Esophagus squamous epithelium (tissue), 5 donors: ENCODE results near the gene MANSC1. TPM values are rescaled to one million over a fixed set of nuclear protein-coding genes. Genes with fewer than 3 reads are reported as not detected.

Experiments used
- DNase-seq: peaks from one replicate; lab custom pipeline; 2025; lab: John Stamatoyannopoulos, UW
- H3K27ac ChIP-seq, 4 donors: fragments of 200-600 bp; sonication (generic); one replicate each; pipeline ENCODE4 v1.5.1; 2016 to 2019; ENCODE audit warnings: mild to moderate bottlenecking in 1 of 4
- H3K27me3 ChIP-seq, 4 donors: fragments of 200-600 bp; sonication (generic); 1 replicate in 3 of 4; 2 replicates in 1 of 4; pipeline versions ENCODE4 v1.5.1 to v1.6.0; 2017 to 2021; ENCODE audit warnings: antibody characterized with exemption in 1 of 4
- H3K36me3 ChIP-seq, 3 donors: fragments of 200-600 bp; sonication (generic); one replicate each; pipeline ENCODE4 v1.5.1; 2016 to 2019
- H3K4me1 ChIP-seq, 3 donors: fragments of 200-600 bp; sonication (generic); one replicate each; pipeline ENCODE4 v1.5.1; 2017 to 2019
- H3K4me3 ChIP-seq, 4 donors: fragments of 200-600 bp; sonication (generic); 1 replicate in 3 of 4; 2 replicates in 1 of 4; pipeline ENCODE4 v1.5.1; 2016 to 2019; ENCODE audit warnings: mild to moderate bottlenecking in 2 of 4, moderate library complexity in 1 of 4
- H3K9me3 ChIP-seq, 3 donors: fragments of 200-600 bp; sonication (generic); one replicate each; pipeline ENCODE4 v1.5.1; 2016 to 2019
- CTCF ChIP-seq, 6 experiments: fragments of 450-650 bp in 4 of 6; fragments of 200-600 bp in 2 of 6; sonication (generic) in 2 of 6; IDR thresholded peaks; one replicate each; pipeline ENCODE4 v1.5.1; 2016 to 2019; ENCODE audit warnings: antibody characterized with exemption in 6 of 6, mild to moderate bottlenecking in 4 of 6, moderate library complexity in 4 of 6
- POLR2A ChIP-seq, 4 donors: fragments of 450-650 bp; IDR thresholded peaks; one replicate each; pipeline ENCODE4 v1.6.1; 2017; ENCODE audit warnings: antibody characterized with exemption in 4 of 4, mild to moderate bottlenecking in 4 of 4, moderate library complexity in 3 of 4
- WGBS, 2 donors: methylation state at CpG; one replicate each; pipeline ENCODE4 v1.1.5; 2018; 5-methylcytosine and 5-hydroxymethylcytosine counted together
- intact Hi-C: fragments of 100-400 bp; cut with DNase I; formaldehyde crosslinking; loops from one replicate; pipeline ENCODE4 v1.15.0; 2022
- small RNA-seq, 4 donors: library from RNA; depleted of rRNA; stranded (forward); fragments of <200 nt; gene quantifications; one replicate each; pipeline ENCODE3, GENCODE V24; 2016
- total RNA-seq, 4 donors: library from RNA; depleted of rRNA; stranded (reverse); fragments of >200 nt; gene quantifications; one replicate each; pipeline ENCODE4 v1.1.0, GENCODE V29; 2016
- donor health status: DM: yes; HTN: yes; CAD: no.

The MANSC1 gene
- total RNA-seq, 4 donors from 2014 or later, result 22.5 to 59.0 (median 47.7) TPM

GRCh38 chr12:12282761-12283425 is 67.1 kb downstream of the MANSC1 start:
- intact Hi-C loops, result no loop called here
- no peak for DNase-seq
- Histone ChIP-seq H3K27me3 (peaks cover 0 to 49% (median 0%) of the 10 kb centered on the region in 4 donors), H3K27ac (no peak overlapping the region), H3K4me1 (peaks cover 0 to 24% (median 12%) of the 10 kb centered on the region in 3 donors), H3K36me3 (no peaks in the 10 kb centered on the region), H3K9me3 (no peaks in the 10 kb centered on the region), H3K4me3 (no peak overlapping the region)
- TF ChIP-seq CTCF (IDR thresholded peaks at IDR 0.05) (no peak), POLR2A (IDR thresholded peaks at IDR 0.05) (no peak)
- 18 to 24% methylated on average over 7 of the region's 7 CpGs for WGBS, 2 donors

- TF ChIP-seq POLR2A (IDR thresholded peaks at IDR 0.05), result no peak
- TF ChIP-seq CTCF (IDR thresholded peaks at IDR 0.05), result no peak
- H3K27me3 ChIP-seq, result peaks cover 0 to 45% (median 0%) of the 10 kb centered on the region in 4 donors
- peaks cover 0 to 24% (median 12%) of the 10 kb centered on the region in 3 donors for H3K4me1 ChIP-seq
- H3K9me3 ChIP-seq, result no peaks in the 10 kb centered on the region
- 46 to 58% methylated on average over 3 of the region's 3 CpGs for WGBS, 2 donors
- DNase-seq, result no peak
- H3K4me3 ChIP-seq, result no peak overlapping the region
- intact Hi-C loops, result no loop called here
- H3K36me3 ChIP-seq, result no peaks in the 10 kb centered on the region
- H3K27ac ChIP-seq, result no peak overlapping the region
Observed at GRCh38 chr12:12282202-12282601, 67.8 kb downstream of the MANSC1 start.

- Histone ChIP-seq H3K27ac (no peak overlapping the region), H3K4me1 (peaks cover 0 to 24% (median 12%) of the 10 kb centered on the region in 3 donors), H3K27me3 (peaks cover 0 to 43% (median 0%) of the 10 kb centered on the region in 4 donors), H3K36me3 (no peaks in the 10 kb centered on the region), H3K9me3 (no peaks in the 10 kb centered on the region), H3K4me3 (no peak overlapping the region)
- DNase-seq, result no peak
- intact Hi-C loops, result no loop called here
- TF ChIP-seq POLR2A (IDR thresholded peaks at IDR 0.05) (no peak), CTCF (IDR thresholded peaks at IDR 0.05) (no peak)
- 89% methylated on average over 1 of the region's 1 CpG; no CpG with 5 or more reads in 1 of the 2 donors for WGBS, 2 donors
Observed at GRCh38 chr12:12281134-12281533, 68.9 kb downstream of the MANSC1 start.

- intact Hi-C loops, result no loop called here
- Histone ChIP-seq H3K27ac (no peak overlapping the region), H3K36me3 (no peaks in the 10 kb centered on the region), H3K9me3 (no peaks in the 10 kb centered on the region), H3K4me3 (no peak overlapping the region), H3K27me3 (peaks cover 0 to 40% (median 0%) of the 10 kb centered on the region in 4 donors), H3K4me1 (peaks cover 0 to 17% (median 12%) of the 10 kb centered on the region in 3 donors)
- 60 to 62% methylated on average over 4 of the region's 4 CpGs for whole genome bisulfite sequencing, 2 donors
- TF ChIP-seq POLR2A (IDR thresholded peaks at IDR 0.05) (no peak), CTCF (IDR thresholded peaks at IDR 0.05) (no peak)
- DNase-seq, result no peak
Observed at GRCh38 chr12:12278899-12279298, 71.1 kb downstream of the MANSC1 start.

Small RNA genes within 50 kb of the gene (small RNA-seq; reads per million reads assigned to genes)
- 0 reads per million in 4 donors for gene RNU6-318P

Other genes starting within 250 kb of the MANSC1 start
- gene LRP6, start 83.2 kb downstream of the MANSC1 start, total RNA-seq, result 10 to 100 TPM in 1 of 4 donors, 1 to 10 TPM in 3; 4.3 to 18.7 (median 9.0) TPM
- gene BORCS5, start 6.8 kb upstream of the MANSC1 start, total RNA-seq, result 10 to 100 TPM in 2 of 4 donors, 1 to 10 TPM in 2; 7.6 to 20.4 (median 10.0) TPM
- gene DUSP16, start 212.6 kb upstream of the MANSC1 start, total RNA-seq, result 10 to 100 TPM; 15.6 to 27.9 (median 16.5) TPM